HG02884 (cell line): ENCODE data around the gene SLX4IP.

Experiments used
- ATAC-seq: cut with Tn5 transposase; IDR thresholded peaks from one replicate; pipeline ENCODE4 v1.9.1; 2021; ENCODE audit warnings: mild to moderate bottlenecking, moderate library complexity; ENCODE audit not compliant: unreplicated experiment

The SLX4IP gene

DNA sequence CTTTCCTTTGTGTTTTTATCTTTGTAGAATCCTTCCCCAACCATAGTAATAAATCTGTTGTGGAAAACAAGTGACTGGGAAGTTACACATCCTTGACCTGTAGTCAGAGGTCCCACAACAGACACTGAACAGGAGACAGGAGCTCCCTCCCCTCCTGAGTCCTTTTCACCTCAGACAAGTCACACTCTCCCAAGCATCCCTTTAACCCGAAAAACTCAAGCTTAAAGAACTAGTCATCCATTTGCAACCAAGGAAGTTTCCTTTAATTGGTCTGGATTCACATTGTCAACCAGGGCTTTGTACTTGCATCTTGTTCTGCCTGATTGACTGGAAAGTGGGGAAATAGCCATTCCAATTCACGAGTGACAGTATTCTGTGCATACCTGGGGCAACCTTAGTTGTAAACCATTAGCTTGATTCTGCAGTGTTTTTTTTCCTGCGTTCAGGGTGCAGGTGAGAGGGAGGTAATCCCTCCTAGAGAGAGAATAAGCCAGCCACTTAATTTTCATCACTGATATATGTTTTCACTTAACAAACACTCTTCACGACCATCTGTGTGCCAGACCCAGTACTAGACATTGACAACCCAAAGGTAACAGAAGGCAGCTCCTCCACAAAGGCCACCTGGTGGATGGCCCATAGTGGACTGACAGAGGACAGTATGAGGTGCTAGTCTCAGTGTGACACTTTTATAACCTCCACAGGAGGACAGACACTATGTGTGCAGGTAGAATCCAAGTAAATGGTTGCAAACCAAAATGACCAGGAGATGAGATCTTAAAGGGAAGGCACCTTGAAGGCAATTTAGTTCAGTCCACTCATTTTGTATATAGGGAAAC lies 112.4 kb downstream of the SLX4IP start:
- no peak for ATAC-seq

DNA sequence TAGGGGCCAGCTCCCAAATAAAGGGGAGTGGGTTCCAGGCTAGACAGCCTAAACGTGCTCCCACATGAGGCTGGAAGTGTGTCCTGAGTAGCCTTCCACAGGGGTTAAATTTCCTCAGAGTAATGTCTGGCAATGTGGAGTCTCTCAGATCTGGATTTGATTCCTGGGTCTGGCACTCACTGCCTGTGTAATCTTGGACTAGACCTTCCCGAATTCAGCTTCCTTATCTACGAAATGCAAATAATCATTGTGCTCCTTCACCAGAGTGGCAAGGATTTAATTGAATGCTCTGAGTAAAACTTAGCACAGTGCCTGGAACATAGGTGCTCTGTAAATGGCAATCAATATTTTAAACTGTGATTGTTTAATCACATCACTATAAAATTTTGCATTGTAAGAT lies 114.4 kb downstream of the SLX4IP start:
- ATAC-seq, result no peak

DNA sequence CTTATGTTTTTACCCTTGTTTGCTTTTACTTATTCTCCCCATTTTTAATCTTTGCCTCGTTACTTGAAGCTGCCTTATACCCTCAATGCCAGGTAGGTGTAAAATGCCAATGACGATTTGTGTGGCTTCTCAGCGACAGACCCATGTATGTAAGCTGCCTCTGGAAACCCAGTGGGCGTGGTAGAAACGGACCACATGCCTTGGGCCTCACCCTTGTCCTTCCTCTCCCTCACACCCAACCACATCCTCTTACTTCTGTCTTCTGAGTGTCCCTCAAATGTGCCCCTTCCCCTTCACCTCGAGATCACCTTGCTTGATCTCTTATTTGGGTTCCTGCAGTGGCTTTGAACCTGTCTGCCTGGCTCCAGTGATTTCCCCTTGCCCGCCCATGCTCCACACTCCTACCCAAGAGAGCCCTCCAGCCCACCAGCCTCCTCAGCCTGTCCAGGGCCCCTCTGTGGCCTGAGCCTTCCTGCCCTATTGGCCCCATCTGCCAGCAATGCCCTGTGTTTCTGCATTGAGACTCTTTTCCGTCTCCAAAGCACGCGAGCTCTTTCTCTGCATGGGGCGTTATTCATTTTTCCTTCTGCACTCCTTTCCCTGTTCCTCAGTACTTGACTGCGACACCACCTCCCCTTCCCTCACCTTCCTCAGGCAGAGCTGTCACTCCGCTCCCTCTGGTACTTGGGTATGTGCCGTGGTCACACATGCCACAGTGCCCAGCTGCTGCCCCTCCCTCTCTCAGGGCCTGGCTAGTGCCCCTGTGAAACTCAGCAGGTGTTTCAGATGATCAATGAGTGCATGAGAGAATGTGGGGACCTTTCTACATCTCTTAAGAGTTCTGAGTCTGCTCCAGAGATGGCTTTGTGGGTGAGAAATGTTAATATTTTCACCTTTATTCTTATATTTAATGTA lies 115.4 kb downstream of the SLX4IP start:
- no peak for ATAC-seq

DNA sequence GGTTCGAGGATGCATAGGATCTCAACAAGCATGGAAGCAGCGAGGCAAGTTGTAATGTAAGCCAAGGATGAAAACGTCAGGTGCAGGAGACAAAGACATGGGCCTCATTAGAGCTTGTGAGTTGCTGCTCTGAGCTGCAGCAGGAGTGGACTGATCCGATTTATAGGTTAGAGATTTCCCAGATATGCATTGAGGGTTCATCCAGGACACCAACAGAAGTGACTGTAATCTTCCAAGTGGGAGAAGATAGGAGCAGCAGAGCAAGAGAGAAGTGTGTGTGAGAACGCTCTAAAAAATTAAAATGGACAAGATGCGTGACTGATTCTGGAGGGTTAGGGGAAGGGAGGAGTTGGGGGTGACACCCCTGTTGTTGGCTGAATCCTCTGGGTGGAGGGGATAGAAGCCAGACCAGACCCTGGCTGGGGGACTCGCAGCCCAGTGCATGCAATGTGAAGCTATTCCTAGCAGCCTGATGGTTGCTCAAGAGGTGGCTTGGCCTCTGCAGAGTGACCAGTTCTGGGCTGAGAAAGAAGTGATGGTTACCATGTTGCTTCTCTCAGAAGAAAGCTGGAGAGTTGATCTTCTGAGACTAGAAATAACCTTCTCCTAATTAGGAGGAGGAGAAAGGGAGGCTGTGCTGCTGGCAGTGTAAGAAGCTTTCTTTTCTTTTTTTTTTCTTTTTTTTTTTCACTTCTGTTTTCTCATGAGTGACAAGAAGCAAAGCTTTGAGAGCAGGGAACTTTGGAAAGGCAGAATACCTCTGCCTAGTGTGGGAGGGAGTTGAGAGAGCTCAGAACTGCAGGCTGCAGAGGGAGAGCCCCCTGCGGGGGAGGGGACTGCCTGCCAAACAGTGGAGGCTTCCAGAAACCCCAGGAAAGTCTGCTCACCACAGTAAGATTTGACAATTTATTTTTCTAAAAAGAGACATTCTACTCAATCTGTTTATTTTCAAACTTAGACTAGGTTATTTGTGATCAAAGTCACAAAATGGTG lies 116.9 kb downstream of the SLX4IP start:
- ATAC-seq, result peak; percentile 87

DNA sequence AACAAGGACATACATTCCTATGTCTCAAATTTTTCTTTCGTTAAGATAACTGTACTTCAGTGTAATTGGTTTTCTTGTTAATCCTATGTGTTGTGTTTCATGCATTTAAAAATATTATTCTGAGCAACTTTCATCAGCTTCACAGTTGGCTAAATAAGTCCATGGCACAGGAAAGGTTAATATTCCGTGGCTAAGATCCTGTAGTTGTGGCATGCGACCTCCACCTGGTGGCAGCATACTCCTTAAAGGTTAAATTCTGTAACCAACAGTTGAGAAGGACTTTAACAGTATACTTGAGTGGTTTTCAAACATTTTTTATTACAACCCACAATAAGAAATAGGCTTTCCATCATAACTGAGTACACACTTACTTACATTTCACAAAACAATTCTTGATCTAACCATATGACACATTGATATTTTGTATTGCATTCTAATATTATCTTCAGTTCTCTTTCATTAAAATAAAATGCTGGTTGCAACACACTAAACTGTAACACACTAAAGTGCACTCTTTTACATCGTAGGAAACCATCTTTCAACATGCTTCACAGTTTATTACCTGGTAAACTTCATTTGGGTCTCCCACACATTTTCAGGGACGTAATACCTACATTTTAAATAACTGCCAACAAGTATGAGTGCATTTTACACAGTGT lies 118.3 kb downstream of the SLX4IP start:
- peak; percentile 45 for ATAC-seq

DNA sequence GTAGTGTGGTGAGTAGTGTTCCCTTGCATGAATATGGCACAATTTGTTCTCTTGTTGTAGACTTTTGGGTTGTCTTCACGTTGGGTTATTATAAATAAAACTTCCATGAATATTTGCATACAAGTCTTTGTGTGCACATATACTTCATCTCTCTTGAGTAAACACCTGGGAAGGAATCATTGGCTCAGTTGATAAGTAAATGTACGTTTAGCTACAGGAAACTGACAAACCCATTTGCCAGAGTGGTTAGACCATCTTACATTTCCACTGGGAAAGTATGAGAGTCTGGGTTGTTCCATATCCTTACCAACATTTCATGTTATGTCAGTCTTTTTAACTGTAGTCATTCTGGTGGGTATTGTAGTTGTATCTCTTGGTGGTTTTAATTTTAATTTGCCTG lies 119.2 kb downstream of the SLX4IP start:
- no peak for ATAC-seq

DNA sequence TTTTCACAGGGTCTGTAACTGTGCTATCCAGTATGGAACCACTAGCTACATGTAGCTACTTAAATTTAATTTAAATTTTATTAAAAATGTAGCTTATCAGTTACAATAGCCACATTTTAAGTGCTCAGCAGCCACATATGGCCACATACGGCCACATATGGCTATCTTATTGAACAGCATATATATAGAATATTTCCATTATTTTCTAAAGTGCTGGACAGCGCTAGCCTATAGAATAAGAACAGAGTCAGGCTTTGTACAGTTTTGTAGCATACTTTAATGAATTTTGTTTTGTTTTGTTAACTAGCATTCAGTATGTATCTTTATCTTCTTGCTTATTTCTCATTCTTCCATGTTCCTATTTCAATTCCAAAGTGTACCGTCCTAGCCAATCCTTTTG lies 120.3 kb downstream of the SLX4IP start:
- ATAC-seq, result no peak

DNA sequence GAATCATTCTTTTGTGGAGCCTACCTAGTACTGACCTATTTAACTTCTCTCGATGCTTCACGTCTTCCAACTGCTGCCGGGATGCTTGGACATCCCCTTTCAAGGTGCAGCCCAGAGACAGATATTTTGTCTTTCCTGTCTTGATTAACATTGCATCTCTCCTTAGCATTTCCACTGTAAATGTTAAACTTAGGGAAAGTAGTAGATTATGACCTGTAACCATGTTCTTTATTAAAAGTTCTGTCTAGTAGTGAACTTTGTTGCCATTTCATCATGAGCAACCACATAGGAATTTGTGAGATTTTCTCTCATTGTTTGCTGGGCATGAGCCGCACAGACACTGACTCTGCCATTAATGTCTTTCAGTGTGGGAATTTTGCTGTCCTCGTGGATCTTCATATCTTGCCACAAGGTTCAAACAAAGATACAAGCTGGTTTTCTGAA lies 120.8 kb downstream of the SLX4IP start:
- ATAC-seq, result no peak

DNA sequence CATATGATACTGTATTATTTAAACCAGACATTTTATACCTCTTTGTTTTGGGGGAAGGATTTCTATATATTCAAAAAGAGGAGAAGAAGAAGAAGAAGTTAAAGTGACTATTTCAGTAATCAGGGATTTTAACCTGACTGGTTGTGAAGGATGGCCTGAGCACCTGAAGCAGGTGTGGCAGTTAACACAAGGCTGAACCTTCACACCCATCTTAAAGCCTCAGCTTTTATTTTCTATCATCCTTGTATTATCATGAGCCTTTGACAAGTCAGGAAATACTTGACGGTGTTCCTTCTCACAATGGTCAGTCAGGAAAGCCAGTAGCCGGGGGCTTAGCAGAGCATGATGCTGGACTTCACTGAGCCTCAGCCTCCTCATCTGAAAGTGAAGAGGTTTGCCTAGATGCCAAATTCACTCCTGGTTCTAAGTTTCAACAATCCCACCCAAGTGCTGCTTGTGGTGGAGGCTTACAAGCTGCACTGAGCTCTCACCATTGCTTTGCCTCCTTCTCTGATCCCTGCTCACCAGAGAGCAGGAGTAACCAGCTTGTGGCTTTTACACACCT lies 121.5 kb downstream of the SLX4IP start:
- ATAC-seq, result no peak

DNA sequence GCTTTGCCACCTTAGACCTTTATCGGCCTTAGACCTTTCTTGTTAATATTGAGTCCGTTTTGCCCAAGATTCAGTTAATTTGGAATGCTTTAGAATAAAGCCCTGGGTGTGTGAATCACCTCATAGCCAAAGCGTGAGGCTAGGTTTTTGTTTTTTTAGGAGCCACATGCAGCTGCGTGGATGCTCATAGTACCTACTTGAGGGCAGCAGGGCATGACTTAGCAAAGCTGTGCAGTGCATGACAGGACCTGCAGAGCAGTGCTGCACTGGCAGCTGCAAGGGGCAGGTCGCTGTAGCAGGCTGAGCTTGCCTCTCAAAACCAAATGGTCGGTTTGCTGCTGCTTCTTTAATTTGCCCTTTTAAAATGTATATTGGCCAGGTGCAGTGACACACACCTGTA lies 122.6 kb downstream of the SLX4IP start:
- ATAC-seq, result no peak

DNA sequence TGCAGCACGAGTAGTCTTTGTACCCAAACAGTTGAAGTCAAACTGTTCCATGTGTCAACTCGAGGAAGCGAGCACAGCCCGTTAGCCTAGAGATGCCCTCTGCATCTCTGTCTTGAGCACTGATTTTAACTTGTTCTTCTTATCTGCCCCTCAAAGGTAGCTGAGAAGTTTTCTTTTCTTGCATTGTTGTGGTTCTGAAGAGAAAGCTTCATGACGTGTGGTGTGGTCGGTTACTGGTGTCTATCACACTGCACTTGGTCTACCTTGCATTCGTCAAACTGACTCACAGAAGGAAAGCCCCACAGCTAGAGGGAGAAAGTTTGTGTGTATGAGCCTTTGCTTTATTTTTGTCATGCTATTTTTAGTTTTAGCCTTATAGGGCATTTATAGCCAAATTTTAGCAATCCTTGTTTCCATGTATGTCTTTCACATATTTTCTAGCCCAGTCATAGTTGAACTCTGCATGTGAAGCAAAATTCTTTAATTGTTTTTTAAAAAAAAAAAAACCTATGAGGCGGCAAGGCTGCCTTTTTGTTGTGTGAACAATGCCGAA lies 123.6 kb downstream of the SLX4IP start:
- ATAC-seq, result peak; percentile 95

DNA sequence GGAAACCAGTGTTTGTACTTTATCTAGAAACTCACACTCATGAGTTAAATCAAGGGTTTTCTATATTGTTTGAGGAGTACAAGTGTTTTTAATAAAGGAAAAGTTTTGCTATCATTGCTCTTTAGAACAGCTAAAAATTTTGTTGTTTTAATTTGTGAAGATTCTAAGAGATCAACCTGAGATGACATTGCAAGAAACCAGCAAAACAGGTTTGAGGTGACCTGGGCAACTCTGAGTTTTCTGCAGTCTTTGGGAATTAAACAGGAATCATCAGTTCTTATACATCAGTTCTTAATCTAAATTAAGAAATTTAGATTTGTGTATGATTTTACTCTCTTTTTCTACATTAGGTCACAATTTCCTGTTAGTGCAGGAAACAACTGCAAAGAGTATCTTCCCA lies 124.2 kb downstream of the SLX4IP start:
- no peak for ATAC-seq

DNA sequence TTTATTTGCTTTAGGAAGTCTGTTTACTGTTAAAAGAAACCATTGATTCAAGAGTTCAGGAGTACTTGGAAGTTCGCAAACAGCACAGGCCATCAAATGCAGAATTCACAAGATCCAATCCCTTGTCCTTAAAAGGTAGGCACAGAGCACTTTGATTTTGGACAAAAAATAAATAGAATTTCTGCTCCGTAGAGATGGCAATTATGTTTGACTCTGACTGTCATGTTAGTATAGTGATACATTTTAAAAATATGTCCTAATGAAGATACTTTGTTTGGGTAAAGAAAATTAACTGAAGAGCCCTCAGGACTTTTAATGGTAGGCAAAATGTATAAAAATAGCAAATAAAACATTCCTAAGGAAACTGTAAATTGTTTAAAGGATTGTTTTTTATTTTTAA lies 125.6 kb downstream of the SLX4IP start:
- ATAC-seq, result no peak

DNA sequence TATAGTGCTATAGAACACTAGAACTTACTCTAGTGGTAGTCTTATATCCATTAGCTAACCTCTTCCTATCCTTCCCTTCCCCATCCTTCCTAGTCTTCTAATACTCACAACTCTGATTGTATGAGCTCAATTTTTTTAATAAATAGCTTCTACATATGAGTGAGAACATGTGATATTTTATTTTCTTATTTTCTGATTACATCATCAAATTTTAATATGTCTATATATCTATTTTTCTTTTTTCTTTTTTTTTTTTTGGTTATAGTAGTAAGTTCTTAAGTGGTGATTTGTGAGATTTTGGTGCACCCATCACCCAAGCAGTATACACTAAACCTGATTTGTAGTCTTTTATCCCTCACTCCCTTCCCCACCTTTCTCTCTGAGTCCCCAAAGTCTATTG lies 126.2 kb downstream of the SLX4IP start:
- ATAC-seq, result no peak

DNA sequence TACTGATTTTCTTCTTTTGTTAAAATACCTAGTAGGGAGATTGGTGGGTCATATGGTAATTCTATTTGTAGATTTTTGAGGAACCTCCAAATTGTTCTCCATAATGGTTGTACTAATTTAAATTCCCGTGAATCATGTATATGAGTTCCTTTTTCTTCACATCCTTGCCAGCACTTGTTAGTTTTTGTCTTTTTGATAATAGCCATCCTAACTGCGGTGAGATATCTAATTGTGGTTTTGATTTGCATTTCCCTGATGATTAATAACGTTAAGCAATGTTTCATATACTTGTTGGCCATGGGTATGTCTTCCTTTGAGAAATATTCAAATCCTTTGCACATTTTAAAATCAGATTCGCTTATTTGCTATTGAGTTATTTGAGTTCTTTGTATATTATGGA lies 127.8 kb downstream of the SLX4IP start:
- ATAC-seq, result no peak

DNA sequence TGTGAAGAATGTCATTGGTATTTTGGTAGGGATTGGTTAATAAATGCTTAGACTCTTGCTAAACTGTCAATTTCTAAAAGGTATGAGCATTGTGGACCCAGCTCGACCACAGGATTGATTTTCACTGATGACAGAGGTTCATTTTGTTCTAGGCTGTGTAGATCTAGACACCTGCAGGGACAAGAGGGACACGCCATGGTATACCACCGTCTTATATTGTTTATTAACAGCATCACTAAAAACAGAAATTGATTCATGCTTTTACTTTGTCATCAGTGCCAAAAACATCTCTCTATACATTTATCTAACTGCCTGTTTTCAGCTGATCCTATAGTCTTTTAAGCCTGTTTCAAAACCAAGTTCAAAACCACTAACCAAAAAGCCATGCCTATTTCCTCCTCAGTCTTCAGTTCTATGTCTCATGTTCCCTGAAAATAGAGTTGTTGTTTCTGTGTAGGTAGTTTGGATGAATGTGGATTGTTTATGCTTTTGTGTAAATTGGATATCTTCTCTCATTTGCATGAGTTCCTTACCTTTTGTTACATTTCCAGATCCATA lies 128.9 kb downstream of the SLX4IP start:
- ATAC-seq, result no peak

DNA sequence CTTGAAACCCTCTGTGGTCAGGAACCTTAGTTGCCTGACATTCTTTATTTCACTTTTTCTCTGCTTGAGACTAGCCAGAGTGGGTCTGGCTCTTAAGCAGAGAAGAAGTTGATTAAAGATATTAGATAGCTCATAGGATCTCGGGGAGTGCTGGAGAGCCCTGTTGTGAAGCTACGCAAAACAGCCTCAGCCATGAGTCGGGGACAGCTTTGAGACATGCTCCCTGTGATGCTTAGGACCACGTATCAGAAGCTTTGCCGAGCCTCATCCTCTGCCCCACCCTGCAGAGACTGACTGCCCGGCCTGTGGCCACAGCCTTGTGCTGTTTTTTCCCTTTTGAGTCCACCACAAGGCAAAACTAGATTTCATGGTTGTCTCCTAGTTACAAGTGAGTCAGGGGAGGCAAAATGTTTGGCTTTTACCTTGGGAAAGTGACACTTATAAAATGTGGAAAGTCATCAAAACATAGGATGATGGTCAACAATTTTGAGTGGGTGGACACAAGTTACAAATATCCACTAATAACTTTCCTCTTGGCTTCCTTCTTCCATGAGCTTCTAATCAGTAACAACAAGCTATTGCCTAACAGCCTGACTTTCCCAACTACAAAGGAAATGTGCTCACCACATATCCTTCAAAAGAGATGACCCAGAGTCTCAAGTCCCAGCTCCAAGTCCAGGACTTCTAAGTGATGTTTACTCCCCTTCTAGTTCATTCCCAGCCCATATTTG lies 130.3 kb downstream of the SLX4IP start:
- no peak for ATAC-seq
